ENCODE measurements around the gene ACAP2. TPM values are rescaled to one million over a fixed set of nuclear protein-coding genes. Genes with fewer than 3 reads are reported as not detected.

The ACAP2 gene
- 4.9 to 9.4 TPM (median 8.2 TPM) in 5 replicates for total RNA-seq (2022; extraction: Qiagen RNA extraction)

GRCh38 chr3:195442573-195443390 lies at the start of gene ACAP2:
ACAP2 (minus strand) TSS chr3:195443020; CDS start chr3:195442847, 173 bp downstream.

GRCh38 chr3:195270817-195271409 lies 171.9 kb downstream of the ACAP2 start, which contains the start of gene XXYLT1:
XXYLT1 (minus strand) TSS chr3:195271159; CDS start chr3:195271058, 101 bp downstream.

Other genes starting within 250 kb of the ACAP2 start
- gene XXYLT1, start 171.9 kb downstream of the ACAP2 start, total RNA-seq (2022; extraction: Qiagen RNA extraction): 10.6 to 13.1 TPM (median 12.4 TPM) in 5 replicates
- gene PPP1R2, start 100.3 kb upstream of the ACAP2 start, total RNA-seq (2022; extraction: Qiagen RNA extraction): 14.1 to 19.3 TPM (median 15.7 TPM) in 5 replicates
- 0.86 to 1.4 TPM (median 1.2 TPM) in 5 replicates for gene APOD, start 140.9 kb upstream of the ACAP2 start, total RNA-seq (2022; extraction: Qiagen RNA extraction)